K562 (cell line): Measurements from ENCODE around the gene TTC9C. TPM values are rescaled to one million over a fixed set of nuclear protein-coding genes. Genes with fewer than 3 reads are reported as not detected.
A peak's percentile ranks its signal among the peaks of the same experiment; 100 is the strongest.

ENCODE experiments used
- ATAC-seq: fragments of 200-7000 bp; cut with Tn5 transposase; 3 replicates; pipeline ENCODE4 v1.9.1; 2020; ENCODE audit warnings: moderate library complexity
- BruUV-seq: library from RNA; stranded (reverse); fragments of 400-500 nt; replicated peaks from 2 replicates; lab custom pipeline; 2021; lab: Mats Ljungman, UMichigan
- CTCF ChIA-PET: fragments of 300-600 bp; formaldehyde crosslinking; extraction: SDS; loops from one replicate; lab custom pipeline; 2021; ENCODE audit warnings: low intra/inter-chr PET ratio; lab: Yijun Ruan, JAX
- POLR2A ChIA-PET: fragments of 300-600, 350-650 bp; sonication (Branson Sonifier 250); formaldehyde crosslinking; extraction: SDS; loops from one replicate; lab custom pipeline; 2021; ENCODE audit warnings: antibody characterized with exemption, inconsistent platforms; lab: Yijun Ruan, JAX
- DNase-seq, 4 experiments: peaks; one replicate each; pipeline versions ENCODE4 v3.0.0 to v3.0.0-alpha.2; 2011 to 2018; ENCODE audit warnings: low spot score in 3 of 4, mixed read lengths in 3 of 4; ENCODE audit errors: extremely low read depth in 1 of 4
- FAIRE-seq: peaks from 2 replicates; lab custom pipeline; 2011; peaks lifted over from hg19 to GRCh38; lab: Jason Lieb, UNC
- H2AFZ ChIP-seq: 2 replicates; pipeline ENCODE4 v1.6.0; 2011; ENCODE audit warnings: low read depth, low read length, control low read depth, inconsistent platforms
- H3K27ac ChIP-seq: fragments of 200-600 bp; 3 replicates; pipeline ENCODE4 v1.8.0; 2011; ENCODE audit warnings: low read depth, mild to moderate bottlenecking, control low read depth, inconsistent platforms, low read length, moderate library complexity, mixed read lengths; ENCODE audit errors: extremely low read depth
- H3K27me3 ChIP-seq, 2 experiments: fragments of 300-600 bp in 1 of 2; 2 replicates in 1 of 2; 3 replicates in 1 of 2; pipeline versions ENCODE4 v1.6.0 to v1.8.0; 2011; ENCODE audit warnings: inconsistent platforms in 2 of 2, low read length in 2 of 2, mild to moderate bottlenecking in 1 of 2, mixed read lengths in 1 of 2, moderate library complexity in 1 of 2; ENCODE audit not compliant: control insufficient read depth in 2 of 2, insufficient read depth in 2 of 2
- H3K36me3 ChIP-seq: fragments of 300-600 bp; 3 replicates; pipeline ENCODE4 v1.8.0; 2011; ENCODE audit warnings: mild to moderate bottlenecking, low read length, inconsistent platforms; ENCODE audit not compliant: control insufficient read depth, insufficient read depth
- H3K4me1 ChIP-seq, 2 experiments: fragments of 200-600 bp in 1 of 2; replicated peaks in 1 of 2; 2 replicates in 1 of 2; 3 replicates in 1 of 2; pipeline versions ENCODE4 v1.5.1 to v1.8.0; 2011; ENCODE audit warnings: inconsistent platforms in 2 of 2, low read length in 2 of 2, mild to moderate bottlenecking in 1 of 2, mixed read lengths in 1 of 2, moderate library complexity in 1 of 2; ENCODE audit not compliant: control insufficient read depth in 2 of 2, insufficient read depth in 2 of 2
- H3K4me2 ChIP-seq: 2 replicates; pipeline ENCODE4 v1.6.1; 2011; ENCODE audit warnings: low read length, control low read depth, inconsistent platforms, mixed read lengths; ENCODE audit not compliant: insufficient read depth
- H3K4me3 ChIP-seq: fragments of 200-600 bp; sonication (generic), shearing (Covaris generic); 2 replicates; pipeline ENCODE4 v1.5.1; 2016; ENCODE audit warnings: control low read depth, inconsistent platforms
- H3K79me2 ChIP-seq: fragments of 200-600 bp; 3 replicates; pipeline ENCODE4 v1.8.0; 2011; ENCODE audit warnings: low read length, inconsistent platforms; ENCODE audit not compliant: control insufficient read depth, insufficient read depth
- H3K9ac ChIP-seq, 2 experiments: 2 replicates each; pipeline versions ENCODE4 v1.6.0 to v1.6.1; 2011; ENCODE audit warnings: low read depth in 2 of 2, low read length in 2 of 2, control low read depth in 1 of 2, inconsistent platforms in 1 of 2, mild to moderate bottlenecking in 1 of 2, mixed read lengths in 1 of 2; ENCODE audit not compliant: insufficient read depth in 1 of 2
- H3K9me1 ChIP-seq: one replicate; pipeline ENCODE4 v1.6.0; 2011; ENCODE audit warnings: inconsistent platforms, mild to moderate bottlenecking, low read length, moderate library complexity; ENCODE audit not compliant: control insufficient read depth, insufficient read depth
- H3K9me3 ChIP-seq: replicated peaks from 2 replicates; pipeline ENCODE4 v1.5.1; 2011; ENCODE audit warnings: low read depth, low read length, inconsistent platforms; ENCODE audit not compliant: control insufficient read depth, insufficient read depth
- H4K20me1 ChIP-seq: replicated peaks from 2 replicates; pipeline ENCODE4 v1.6.1; 2011; ENCODE audit warnings: low read length, inconsistent platforms, mixed read lengths; ENCODE audit not compliant: control insufficient read depth, insufficient read depth
- ETV1 ChIP-seq: fragments of 450-650 bp; conservative IDR thresholded peaks from 2 replicates; pipeline ENCODE4 v1.6.1; 2016; ENCODE audit warnings: missing genetic modification characterization, control low read depth, low read depth, missing compliant biosample characterization
- ETV6 ChIP-seq, 3 experiments: fragments of 150-350 bp in 1 of 3; sonication (generic) in 1 of 3; formaldehyde crosslinking in 1 of 3; IDR thresholded peaks; 2 replicates each; pipeline versions ENCODE4 v1.6.1 to v1.8.0; 2014 to 2022; ENCODE audit warnings: borderline replicate concordance in 2 of 3, low read depth in 2 of 3, antibody characterized with exemption in 1 of 3, low read length in 1 of 3, mild to moderate bottlenecking in 1 of 3, missing genetic modification reagents in 1 of 3
- MAZ ChIP-seq, 2 experiments: fragments of 450-650 bp in 1 of 2; sonication (generic) in 1 of 2; formaldehyde crosslinking; IDR thresholded peaks in 1 of 2; conservative IDR thresholded peaks in 1 of 2; 2 replicates each; pipeline versions ENCODE4 v1.4.0 to v1.5.0; 2020; ENCODE audit warnings: mild to moderate bottlenecking in 1 of 2, missing genetic modification reagents in 1 of 2
- MYC ChIP-seq, 2 experiments: fragments of 250-450 bp in 1 of 2; sonication (Bioruptor Pico) in 1 of 2; IDR thresholded peaks; 2 replicates each; pipeline versions ENCODE4 v1.5.1 to v1.6.1; 2012 to 2021; ENCODE audit warnings: low read depth in 2 of 2, borderline replicate concordance in 1 of 2, improper control_type of control experiment in 1 of 2, low read length in 1 of 2, mild to moderate bottlenecking in 1 of 2, moderate library complexity in 1 of 2
- YY1 ChIP-seq, 3 experiments: IDR thresholded peaks; 2 replicates each; pipeline ENCODE4 v1.6.1; 2011; ENCODE audit warnings: low read length in 2 of 3, mild to moderate bottlenecking in 2 of 3, moderate library complexity in 2 of 3, borderline replicate concordance in 1 of 3, control low read depth in 1 of 3, low read depth in 1 of 3; ENCODE audit not compliant: insufficient read depth in 3 of 3, insufficient replicate concordance in 2 of 3, control insufficient read depth in 1 of 3, insufficient read length in 1 of 3; ENCODE audit errors: extremely low read depth in 1 of 3
- ZFP36 ChIP-seq: fragments of 150-350 bp; IDR thresholded peaks from 2 replicates; pipeline ENCODE4 v1.6.1; 2018; ENCODE audit warnings: low read length, low read depth; ENCODE audit not compliant: partially characterized antibody
- whole genome bisulfite sequencing: fragments of 100-300 bp; shearing (Covaris generic); methylation state at CpG from one replicate; pipeline ENCODE4 v1.1.6; 2016; ENCODE audit warnings: low coverage, mixed read lengths; ENCODE audit not compliant: insufficient coverage; ENCODE audit errors: missing lambda C conversion rate; 5-methylcytosine and 5-hydroxymethylcytosine counted together
- in situ Hi-C: fragments of 300-500 bp; cut with MboI; formaldehyde crosslinking; loops from 4 replicates; pipeline ENCODE4 v1.15.0; 2018; ENCODE audit warnings: inconsistent platforms, mixed read lengths
- intact Hi-C: fragments of 100-400 bp; cut with micrococcal nuclease; formaldehyde crosslinking; loops from 2 replicates; pipeline ENCODE4 v1.14.2; 2022
- polyA plus RNA-seq, 8 experiments: library from polyadenylated mRNA; depleted of rRNA in 4 of 8; stranded (reverse) in 5 of 8; unstranded in 3 of 8; fragments of >200 nt; fragmentation: Nextera tagmentation in 2 of 8; fragmentation: Illumina TruSeq in 1 of 8; extraction: Ambion mirVana in 2 of 8; extraction: Trizol in 1 of 8; gene quantifications; 2 replicates each; pipeline versions ENCODE4 v1.2.1 to v1.2.3, GENCODE V29; 2011 to 2014; ENCODE audit warnings: inconsistent platforms in 1 of 8, missing spikeins in 1 of 8
- total RNA-seq, 7 experiments: library from RNA; depleted of rRNA in 6 of 7; stranded (reverse); fragments of >200 nt in 6 of 7; fragmentation: Illumina TruSeq in 2 of 7; extraction: Trizol in 2 of 7; gene quantifications; 2 replicates each; pipeline versions ENCODE4 v1.2.1 to v1.2.3, GENCODE V29; 2011 to 2021; ENCODE audit warnings: low replicate concordance in 1 of 7
- TF ChIP-seq, protein P1 (sequence below): fragments of 450-650 bp; formaldehyde crosslinking; IDR thresholded peaks from 2 replicates; pipeline ENCODE4 v1.4.0; 2020; ENCODE audit warnings: mild to moderate bottlenecking, moderate library complexity

Gene TTC9C
- total and polyA plus RNA-seq, 9 of the 15 experiments (the other 6 are each of a cell fraction or from before 2014, with no cell fraction given), result 32.8 to 59.0 (median 37.1) TPM

DNA sequence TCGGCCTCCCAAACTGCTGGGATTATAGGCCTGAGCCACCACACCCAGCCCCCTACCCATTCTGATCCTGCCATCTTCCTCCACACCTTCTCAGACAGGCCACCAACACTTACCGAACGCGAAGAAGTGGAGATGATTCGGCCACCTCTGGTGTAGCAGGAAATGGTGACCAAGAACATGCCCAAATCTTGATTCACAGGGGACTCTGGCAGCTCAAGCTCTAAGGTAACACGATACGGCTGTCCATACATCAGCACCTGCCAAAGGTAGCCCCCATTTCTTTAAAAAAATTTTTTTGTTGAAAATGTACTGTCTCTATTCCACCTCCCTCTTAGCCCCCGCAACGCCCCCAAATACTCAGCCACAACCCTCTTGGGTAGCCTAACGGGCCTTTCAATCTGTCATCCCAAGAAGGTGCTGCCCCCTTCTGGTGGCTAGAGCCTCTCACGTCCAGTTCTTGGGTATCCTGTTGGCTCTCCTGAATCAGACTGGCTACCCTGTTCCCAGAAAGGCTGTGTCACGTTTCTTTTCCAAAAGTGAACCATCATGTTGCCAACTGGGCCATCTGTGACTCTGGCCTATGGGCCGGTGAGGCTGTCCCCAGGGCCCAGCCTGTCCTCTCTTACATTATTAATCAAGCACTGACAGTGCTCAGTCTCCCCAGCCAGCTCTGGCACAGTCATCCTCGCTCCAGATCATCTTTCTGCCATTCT, 33.7 kb upstream of the TTC9C start:
- Histone ChIP-seq H3K79me2 (no peaks in the 10 kb centered on the region), H2AFZ (no peak overlapping the region), H3K36me3 (peaks cover 45% of the 10 kb centered on the region), H3K4me1 (no peaks in the 10 kb centered on the region), H3K9me3 (no peaks in the 10 kb centered on the region), H3K27me3 (no peaks in the 10 kb centered on the region), H3K9me1 (no peaks in the 10 kb centered on the region), H3K4me2 (no peak overlapping the region), H3K27ac (no peak overlapping the region; the same call in 2 of the 3 replicates), H4K20me1 (no peaks in the 10 kb centered on the region), H3K9ac (peak overlapping the region in 1 of 2 experiments; percentile 11; a peak in 1 of 4 replicates), H3K4me3 (no peak overlapping the region)
- FAIRE-seq (peak; percentile 95), ATAC-seq (peak; percentile 98), DNase-seq (peak; percentile 73 to 90 (median 78))
- CTCF ChIA-PET, result interaction anchor here (0.7 to 2.3 kb wide), 6 partner anchors 82 to 314 kb away, joined by 3 to 17 read pairs (median 4); partner anchors contain the start of genes EML3 and ROM1
- WGBS, result 46% methylated on average over 14 of the region's 14 CpGs
- in situ Hi-C loops, result loop anchor here (5.0 kb wide), 1 partner anchor 302 kb away; no protein-coding TSS in a partner anchor
- intact Hi-C loops, result loop anchor here (5.0 kb wide), 2 partner anchors 82 to 102 kb away; partner anchors contain the start of genes EML3, ROM1 and TUT1
- no TSS peak for BruUV-seq
- POLR2A ChIA-PET, result interaction anchor here (0.6 to 2.5 kb wide), 7 partner anchors 11 to 328 kb away, joined by 3 to 8 read pairs (median 4); partner anchors contain the start of genes TUT1 and UBXN1
- TF ChIP-seq MYC (IDR thresholded peaks at IDR 0.05; ENCODE audit: low read depth, low read length) (no peak), MYC (CRISPR knock-in tag; IDR thresholded peaks at IDR 0.05; ENCODE audit: borderline replicate concordance, low read depth) (no peak), ZFP36 (peak; percentile 38), ETV1 (tag) (no peak), YY1 (IDR thresholded peaks at IDR 0.05; ENCODE audit: borderline replicate concordance in 1 of 3, control insufficient read depth in 1 of 3, extremely low read depth in 1 of 3, insufficient read depth in 3 of 3, insufficient read length in 1 of 3, insufficient replicate concordance in 2 of 3, low read depth in 1 of 3, low read length in 2 of 3) (peak in 1 of 3 experiments; percentile 9), MAZ (CRISPR knock-in tag; conservative IDR thresholded peaks at IDR 0.05 in 1 of 2, IDR thresholded peaks at IDR 0.05 in 1 of 2) (peak in 1 of 2 experiments; percentile 42; a peak in 1 of 4 replicates), ETV6 (IDR thresholded peaks at IDR 0.05; ENCODE audit: borderline replicate concordance in 1 of 2, low read depth in 2 of 2, low read length in 1 of 2) (no peak), ETV6 (CRISPR knock-in tag; IDR thresholded peaks at IDR 0.05; ENCODE audit: borderline replicate concordance) (no peak)
- TF ChIP-seq, protein P1, sequence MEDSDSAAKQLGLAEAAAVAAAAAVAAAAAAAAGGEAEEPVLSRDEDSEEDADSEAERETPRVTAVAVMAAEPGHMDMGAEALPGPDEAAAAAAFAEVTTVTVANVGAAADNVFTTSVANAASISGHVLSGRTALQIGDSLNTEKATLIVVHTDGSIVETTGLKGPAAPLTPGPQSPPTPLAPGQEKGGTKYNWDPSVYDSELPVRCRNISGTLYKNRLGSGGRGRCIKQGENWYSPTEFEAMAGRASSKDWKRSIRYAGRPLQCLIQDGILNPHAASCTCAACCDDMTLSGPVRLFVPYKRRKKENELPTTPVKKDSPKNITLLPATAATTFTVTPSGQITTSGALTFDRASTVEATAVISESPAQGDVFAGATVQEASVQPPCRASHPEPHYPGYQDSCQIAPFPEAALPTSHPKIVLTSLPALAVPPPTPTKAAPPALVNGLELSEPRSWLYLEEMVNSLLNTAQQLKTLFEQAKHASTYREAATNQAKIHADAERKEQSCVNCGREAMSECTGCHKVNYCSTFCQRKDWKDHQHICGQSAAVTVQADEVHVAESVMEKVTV, result peak; percentile 66
